HG02973 (cell line): ENCODE data around the gene PLEKHA7.

Source experiments
- ATAC-seq: cut with Tn5 transposase; IDR thresholded peaks from one replicate; pipeline ENCODE4 v1.9.1; 2021; ENCODE audit warnings: moderate library complexity; ENCODE audit not compliant: unreplicated experiment

Gene PLEKHA7

DNA sequence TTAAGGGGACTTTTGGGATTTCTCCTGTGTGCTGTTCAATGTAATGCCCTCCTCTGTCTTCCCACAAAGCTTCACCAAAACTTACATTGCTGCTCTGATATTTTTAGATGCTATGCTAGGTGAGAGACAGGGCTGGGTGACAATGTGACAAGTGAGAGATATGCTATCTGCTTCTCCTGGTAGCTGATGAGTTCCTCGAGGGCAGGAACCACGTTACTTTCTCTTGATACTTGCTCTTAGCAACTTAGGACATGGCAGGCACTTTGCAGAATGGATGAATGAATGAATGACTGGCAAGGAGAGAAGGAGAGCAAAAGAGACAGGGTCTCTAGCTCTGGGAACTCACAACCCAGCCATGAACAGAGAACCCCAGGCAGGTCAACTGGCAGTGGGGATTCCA lies 160.4 kb downstream of the PLEKHA7 start:
- ATAC-seq = no peak

DNA sequence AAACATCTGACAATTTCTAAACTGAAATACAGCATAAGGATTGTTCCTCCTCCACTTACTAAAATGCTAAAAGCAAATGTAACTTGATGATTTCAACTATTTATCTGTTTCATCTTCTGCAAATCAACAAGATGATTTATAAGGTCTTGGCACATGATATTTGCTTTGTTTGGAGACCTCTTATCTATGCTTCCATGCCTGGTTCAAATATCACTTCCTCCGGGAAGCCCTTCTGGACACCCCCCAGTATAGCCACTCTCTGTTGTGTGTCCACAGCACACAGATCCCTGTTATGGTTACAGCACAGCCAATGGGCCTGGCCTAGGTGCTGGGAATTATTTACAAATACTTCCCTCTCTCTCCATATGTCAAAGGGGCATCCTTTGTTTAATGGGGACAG lies 160.9 kb downstream of the PLEKHA7 start:
- no peak for ATAC-seq

DNA sequence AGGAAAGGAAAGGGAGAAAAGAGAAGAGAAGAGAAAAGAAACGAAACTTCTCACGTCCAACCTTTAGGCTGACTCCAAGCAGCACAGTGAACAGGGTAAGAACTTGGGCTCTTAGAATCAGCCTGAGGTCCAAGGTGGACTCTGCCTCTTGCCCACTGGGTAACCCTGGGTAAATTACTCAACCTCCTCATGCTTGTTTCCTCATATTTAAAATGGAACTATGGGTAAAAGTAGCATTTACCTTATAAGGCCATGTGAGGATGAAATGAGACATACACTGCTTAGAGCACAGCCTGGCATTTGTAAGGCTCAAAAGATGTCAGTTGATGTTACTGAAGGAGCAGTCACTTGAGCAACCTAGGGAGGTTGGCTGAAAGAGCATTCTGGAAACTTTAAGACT lies 167.9 kb downstream of the PLEKHA7 start:
- ATAC-seq = no peak

DNA sequence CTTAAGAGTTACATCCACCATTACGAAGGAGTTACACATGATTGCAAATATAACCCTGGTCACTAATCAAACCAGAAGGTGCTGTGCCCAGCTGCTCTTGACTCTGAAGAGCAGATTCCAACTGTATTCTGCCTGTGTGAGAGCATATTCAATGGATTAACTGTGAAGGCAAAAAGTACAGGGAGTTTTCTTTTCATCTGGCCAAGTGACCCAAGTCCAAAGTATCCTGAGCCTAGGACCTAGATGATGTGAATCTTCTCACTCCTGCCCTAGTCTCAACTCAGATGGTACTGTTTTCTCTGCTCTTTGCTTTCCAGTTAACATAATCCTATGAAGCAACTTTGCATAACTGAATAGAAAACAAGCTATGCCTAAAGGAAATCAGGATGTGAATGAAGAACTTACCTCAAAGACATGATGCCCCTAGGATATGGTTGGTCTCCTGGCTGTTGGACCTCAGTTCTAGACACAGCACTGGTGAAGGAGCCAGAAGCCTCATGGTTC lies 169.9 kb downstream of the PLEKHA7 start:
- no peak for ATAC-seq

DNA sequence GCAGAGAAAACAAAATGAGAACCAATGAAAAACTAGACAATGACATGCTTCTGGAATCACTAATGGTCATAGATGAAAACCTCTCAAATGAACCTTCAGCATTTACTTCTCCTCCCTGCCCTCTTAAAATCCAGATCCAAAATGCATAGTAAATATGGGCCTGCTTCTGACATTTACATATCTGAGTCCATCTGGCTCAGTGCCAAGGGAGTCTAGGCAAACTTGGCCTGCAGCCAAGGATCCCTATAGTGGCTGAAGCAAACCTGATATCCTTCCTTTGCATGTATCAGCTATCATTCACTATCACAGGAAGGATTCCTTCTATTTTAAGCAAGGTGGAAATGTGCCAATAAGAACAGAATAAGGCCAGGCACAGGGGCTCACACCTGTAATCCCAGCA lies 170.9 kb downstream of the PLEKHA7 start:
- no peak for ATAC-seq

DNA sequence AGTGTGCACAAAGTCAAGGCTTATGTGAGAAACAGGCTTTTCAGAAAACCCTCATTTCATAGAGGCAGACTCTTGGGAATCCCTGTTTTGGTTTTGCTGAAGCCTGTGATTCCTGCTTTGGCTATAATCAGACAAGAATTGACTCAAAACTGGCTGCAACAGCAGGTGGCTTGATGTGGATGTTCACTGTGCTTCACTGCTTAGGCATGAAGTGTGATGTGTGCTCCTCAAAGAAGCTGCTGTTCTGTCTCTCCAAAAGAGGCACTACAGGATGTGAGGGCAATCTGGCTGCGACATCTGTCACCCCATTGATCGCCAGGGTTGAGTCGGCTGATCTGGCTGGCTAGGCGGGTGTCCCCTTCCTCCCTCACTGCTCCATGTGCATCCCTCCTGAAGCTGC lies 172.2 kb downstream of the PLEKHA7 start:
- no peak for ATAC-seq

DNA sequence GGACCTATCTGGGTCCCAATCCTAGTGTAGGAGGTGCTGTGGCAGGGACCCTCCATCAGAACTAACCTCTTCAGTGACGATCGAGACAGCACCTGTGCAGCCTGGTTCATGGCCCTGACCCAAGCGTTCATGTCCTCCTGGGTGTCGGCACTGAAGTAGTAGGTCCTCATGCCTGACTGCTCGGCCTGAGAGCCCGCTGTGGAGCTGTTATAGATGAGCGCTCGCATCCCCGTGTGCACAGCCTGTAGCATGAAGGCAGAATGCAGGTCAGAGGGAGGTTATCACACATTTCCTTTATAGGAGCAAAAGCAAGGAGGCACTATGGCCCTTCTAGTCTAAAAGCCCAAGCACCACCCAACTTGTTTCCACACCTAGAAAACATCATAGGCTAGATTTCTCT lies 172.7 kb downstream of the PLEKHA7 start:
- ATAC-seq = no peak

DNA sequence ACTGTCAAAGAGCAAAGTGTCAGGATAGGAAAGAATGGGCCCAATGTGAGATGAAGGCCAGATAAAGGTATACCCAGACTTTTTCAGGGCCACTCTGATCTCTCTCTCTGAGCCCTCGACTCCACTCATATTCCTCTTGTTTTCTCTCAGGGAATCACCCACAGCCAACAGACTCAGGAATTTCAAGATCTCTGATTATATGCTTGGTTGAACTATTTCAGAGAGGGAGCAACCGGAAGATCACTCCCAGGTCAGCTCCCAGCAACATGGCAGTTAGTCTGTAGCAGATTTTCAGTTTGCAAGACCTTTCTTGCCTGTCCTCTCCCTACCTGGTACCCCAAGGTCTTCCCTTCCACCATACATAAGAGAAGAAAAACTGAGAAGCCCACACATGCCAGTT lies 173.3 kb downstream of the PLEKHA7 start:
- ATAC-seq = no peak

DNA sequence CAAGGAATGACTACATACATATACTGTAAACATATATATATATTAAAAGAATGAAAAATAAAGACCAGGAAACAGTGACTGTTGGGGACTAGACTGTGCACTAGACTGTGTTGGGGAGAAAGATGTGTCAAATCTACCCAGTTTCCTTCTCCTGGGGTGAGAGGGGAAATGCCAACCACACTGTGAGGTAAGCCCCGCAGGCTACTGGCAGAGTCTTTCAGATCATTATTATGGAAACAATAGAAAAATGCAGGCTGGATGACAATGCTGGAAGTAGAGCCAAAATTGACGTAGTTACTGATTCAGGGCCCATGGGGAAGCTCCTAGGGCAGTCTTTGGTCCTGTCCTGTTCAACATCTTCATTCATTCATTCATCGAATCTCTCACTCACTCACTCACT lies 174.4 kb downstream of the PLEKHA7 start:
- ATAC-seq = no peak

DNA sequence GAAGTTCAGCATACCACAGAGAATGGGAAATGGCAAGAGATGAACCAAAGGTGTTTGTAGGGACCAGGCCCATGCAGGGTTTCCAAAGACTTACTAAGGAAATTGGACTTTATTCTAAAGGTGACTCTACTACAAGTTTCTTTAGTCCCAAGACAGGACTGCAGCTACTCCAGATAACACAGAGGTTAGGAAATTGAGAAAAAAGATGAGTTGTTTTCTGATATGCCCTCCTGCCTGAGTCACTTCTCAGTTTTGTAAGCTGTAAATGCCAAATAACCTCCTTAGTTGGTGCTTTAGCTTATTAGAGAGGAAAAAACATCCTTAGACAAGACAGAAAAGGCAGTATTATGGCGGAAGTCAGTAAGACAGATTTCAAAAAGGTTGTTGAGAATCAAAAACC lies 179.8 kb downstream of the PLEKHA7 start:
- no peak for ATAC-seq

DNA sequence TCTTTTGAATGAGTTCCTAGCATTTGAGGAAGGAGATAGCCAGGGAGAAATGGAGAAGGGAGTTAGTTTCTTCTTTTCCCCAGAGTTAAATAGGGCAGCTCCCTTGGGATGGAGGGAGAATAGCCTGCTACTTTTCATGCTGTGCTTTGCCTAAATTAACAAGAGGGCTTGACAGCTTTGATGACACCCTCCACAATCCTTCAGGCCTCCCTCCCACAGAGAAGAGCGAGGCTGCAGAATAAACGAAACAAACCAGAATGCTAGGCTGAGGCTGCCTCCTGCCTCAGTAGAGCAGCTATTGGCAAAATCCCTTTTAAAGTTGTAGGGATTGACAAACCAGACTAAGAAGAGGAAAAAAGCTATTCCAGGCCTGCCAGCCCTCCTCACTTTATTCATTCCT lies 181.2 kb downstream of the PLEKHA7 start:
- ATAC-seq = no peak

DNA sequence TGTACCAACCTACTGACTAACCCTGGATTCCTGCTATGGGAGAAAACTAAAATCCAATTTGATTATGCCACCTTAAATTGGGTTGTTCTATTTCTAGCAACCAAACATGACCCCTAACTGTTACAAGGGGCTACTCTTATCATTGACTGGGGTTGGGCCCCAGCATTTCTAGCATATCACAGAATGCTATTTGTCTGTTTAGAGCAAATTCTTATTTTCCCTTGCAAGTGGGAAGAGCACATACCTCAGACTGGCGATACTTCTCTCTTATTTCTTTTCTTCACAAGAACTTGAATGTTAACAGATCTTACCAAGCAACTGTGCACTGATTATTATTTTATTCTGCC lies 182.0 kb downstream of the PLEKHA7 start:
- no peak for ATAC-seq

DNA sequence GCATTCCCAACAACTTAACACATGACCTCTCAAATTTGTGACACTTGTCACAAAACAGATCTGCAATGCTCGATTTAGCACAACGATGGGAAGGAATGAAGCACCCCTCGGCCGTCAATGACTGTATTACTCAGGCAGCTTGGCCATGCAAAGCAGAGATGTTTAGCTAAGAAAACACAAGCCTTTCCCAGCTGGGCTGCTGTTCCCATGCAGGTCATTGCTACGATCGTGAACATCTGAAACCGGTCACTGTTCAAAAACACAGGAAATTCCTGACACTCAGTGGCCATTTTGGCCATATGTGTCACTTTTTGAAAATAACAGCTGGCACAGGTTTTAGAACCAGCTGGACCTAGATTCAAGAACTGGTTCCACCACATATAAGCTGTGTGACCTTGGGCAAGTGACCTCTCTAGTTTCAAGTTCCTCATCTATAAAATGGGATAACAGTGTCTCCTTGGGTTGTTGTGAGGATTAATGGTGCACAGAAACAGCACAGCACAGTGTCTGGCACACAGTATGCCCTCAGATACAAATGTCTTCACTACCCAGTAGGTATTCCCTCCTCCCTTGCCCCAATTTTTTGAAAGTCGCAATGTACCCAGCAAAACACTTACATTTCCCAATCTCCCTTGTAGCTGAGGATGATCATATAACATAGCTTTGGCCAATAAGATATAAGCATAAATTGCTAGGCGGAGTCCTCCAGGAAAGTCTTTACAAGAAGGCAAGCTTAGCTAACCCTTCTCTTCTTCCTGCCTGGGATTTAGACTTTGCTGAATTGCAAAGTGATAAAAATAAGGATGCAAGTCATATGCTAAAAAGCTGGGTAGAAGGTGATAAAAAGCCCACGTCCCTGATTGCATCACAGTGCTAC lies 182.7 kb downstream of the PLEKHA7 start:
- no peak for ATAC-seq

DNA sequence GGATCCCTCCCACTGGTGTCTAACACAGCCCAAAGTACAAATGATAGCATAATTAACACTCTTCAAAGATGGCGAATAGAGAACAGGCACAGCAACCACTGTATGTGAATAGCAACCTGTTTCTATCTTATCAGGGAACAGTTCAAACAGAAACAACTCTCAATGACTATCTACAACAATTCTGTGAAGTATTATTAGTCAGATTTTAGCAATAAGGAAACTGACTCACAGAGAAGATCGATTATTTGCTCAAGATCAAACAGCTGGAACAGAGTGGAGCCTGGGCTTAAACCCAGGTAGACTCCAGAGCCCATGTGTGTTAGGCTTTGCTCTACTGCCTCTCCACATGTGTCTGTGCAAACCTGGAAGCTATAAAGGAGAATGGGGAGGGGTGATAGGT lies 187.1 kb downstream of the PLEKHA7 start:
- ATAC-seq = no peak

DNA sequence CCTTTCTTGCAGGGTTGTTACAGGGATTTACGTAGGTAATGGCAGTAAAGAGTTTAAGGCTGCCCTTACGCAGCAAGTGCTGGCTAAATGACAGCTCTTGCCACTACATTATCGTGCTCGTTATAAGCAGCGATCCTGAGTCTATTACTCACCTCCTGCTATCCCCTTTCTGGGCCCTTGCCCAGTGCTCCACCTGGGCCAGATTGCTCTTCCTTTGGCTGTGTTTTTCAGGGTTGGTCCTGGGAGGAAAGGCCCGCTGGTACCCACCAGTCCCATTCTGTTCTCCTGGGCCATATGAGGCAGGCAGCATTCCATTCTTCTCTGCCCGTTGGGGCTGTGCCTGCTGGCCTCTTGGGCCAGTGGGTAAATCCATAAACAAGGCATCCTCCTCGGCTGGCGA lies 188.2 kb downstream of the PLEKHA7 start:
- no peak for ATAC-seq

DNA sequence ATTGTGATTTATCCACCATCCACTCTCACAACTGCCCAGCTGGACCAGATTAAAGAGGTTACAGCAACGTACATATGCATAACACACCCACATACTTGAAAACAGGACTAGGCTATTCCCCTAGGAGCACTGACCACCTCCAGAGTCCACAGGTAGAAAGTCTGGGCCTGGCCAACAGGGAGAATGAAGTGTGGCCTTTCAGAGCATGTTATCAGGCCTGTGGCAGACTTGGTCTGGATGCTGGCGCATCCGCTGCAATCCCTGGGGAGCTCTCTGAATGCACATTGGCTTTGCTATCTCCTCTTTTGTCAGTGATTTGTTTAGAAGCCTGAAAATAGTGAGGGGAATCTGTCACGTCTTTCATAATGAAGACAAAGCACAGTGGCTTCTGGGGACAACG lies 189.1 kb downstream of the PLEKHA7 start:
- no peak for ATAC-seq

DNA sequence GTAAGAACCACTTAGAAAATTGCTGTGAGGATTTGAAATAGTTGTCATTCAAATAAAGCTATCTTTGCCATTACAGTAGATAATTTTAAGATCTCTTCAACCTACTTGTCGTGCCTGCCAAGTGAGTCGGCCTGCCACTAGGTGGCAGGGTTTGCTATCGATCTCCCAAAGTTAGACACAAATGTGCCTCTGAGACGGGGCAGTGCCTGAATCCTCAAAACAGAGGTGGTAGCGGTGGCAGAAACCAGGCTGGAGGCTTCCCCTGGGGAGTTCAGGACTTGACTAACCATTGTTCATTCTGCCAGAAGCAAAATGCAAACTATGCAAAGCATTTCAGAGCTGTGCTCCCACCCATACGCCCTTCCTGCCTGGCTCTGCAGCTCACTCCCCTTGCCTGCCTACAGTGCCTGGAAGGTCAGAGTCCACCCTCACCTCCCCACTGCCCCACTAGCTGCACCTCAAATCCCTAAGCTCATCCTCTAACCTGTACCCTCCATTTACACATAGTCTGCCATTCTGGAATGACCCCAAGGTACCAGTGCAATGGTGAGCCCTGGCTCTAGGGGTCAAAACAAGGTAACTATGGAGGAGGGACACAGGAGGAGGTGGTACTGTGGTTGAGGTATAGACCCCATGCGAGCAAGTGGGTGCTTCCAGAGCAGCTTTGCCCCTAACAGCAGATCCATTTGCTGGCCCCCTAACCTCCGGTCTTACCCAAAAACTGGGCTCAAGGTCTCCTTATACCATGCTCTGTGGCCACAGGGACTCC lies 193.7 kb downstream of the PLEKHA7 start:
- peak; percentile 89 for ATAC-seq

DNA sequence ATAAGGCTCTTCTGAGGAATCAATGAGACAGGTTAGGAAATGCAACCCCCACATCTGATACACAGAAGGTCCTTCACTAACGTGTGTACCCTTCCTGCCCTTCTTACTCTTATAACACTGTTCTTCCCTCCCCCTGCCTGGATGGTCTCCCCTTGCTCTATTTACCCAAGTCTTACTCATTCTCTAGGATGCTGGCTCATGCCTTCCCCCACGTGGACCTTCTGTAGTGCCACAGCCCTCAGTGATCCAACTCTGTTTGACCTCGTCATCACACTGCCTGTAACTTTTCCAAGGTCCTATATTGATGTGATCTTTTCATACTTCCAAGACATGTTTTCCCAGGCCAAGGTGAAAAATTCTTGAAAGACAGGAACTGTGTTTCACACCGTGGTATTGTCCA lies 195.9 kb downstream of the PLEKHA7 start:
- no peak for ATAC-seq

DNA sequence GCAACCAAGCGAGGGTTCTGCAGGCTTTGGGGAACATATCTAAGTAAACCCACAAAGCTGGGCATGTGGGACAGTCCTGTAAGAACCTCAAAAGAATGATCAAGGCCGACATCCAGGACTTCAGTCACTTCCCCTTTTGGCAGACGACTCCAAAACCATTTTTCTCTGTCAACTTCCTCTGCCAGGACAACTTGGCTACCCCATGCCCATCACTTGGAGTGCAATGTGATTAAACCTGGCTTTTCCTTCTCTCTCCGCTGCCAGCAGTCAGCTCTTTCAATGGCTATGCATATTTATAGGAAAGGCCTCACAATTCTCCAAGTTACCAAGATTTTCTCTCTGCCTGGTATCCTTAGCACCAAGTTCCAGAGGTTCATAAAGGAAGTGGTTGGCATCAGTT lies 196.9 kb downstream of the PLEKHA7 start:
- ATAC-seq = no peak

DNA sequence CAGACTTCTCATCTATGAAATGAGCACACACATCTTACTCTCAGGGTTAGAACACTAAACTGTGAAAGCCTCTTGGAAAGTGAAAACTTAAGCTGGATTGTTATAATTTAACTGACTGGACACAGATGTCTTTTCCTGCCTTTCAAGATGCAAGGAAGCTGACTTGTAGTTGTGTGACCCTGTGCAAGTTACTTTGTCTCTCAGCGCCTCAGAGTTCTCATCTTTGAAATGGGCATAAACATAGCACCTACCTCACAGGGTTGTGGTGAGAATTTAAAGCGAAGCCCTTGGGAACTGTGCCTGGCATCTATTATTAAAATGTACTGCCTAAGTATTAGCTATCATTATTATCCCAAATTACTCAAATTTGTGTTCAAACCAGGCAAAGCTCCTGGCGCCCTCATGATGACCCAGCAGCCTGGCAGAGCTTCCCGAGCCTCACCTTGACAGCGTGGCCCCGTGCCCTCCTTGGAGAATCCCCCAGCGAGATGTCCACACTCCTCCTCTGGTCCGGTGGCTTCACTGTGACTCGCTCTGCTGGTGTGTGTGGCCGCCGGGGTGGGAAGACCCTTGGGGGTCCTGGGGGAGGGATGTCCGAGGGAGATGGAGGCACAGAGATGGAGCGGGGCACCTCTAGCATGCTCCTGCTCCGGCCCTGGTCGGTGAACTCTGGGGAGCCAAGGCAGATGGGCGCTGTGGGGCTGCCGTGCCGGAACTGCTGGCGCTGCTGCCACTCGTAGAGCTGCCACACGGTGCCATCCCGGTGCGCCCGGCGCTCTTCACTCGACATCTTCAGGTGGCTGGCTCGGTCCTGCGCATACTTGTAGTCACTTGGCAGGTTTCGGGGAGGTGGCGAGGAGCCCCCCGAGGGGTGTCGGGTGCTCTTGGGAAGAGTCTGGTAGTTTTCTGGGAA lies 197.6 kb downstream of the PLEKHA7 start:
- ATAC-seq = no peak

DNA sequence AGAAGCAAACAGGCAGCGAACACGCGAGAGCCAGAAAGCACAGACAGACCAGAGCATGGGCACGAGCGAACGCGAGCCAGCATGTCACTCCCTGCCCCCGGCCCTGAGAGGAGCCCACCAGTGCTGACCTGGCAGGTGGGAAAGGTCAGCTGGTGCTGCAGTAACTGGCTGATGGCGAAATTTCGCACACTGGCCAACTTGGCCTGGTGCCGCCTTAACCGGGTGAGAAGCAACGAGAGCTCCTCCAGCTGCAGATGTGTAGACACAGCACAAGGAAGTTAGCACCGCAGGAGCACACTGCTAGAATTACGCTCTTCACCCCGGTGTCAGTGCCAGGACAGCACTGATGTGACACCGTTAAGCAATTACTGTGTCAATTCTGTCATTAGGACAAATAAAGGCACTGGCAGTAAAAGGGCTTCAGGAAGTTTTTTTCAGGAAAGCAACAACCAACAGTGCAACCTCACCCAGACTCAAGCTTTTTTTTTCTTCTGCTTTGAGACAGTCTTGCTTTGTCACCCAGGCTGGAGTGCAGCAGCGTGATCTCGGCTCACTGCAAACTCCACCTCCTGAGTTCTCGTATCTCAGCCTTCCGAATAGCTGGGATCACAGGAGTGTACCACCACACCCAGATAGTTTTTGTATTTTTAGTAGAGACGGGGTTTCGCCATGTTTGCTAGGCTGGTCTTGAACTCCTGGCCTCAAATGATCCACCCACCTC lies 199.0 kb downstream of the PLEKHA7 start:
- no peak for ATAC-seq
